Activated naive CD8-positive, alpha-beta T cell treated with anti-CD3 and anti-CD28 coated beads, Interleukin-2, amount 50 U/mL, for 24 hours (primary cell): ENCODE data around the gene BMP2K.
"Not testable (repeated sequence)": the region's sequence is repeated elsewhere in the genome, so short reads cannot be mapped to it uniquely, and the experiment has no call there.

Source experiments
- ATAC-seq: fragments of 150-1000 bp; cut with Tn5 transposase; one replicate; pipeline ENCODE4 v1.10.0; 2021
- DNase-seq: peaks from one replicate; pipeline ENCODE4 v3.0.0; 2021
- H3K27ac Mint-ChIP-seq: one replicate; pipeline ENCODE4 v1.8.0; 2021; ENCODE audit warnings: mild to moderate bottlenecking, mixed read lengths
- H3K27me3 Mint-ChIP-seq: one replicate; pipeline ENCODE4 v1.8.0; 2021; ENCODE audit warnings: mixed read lengths
- H3K36me3 Mint-ChIP-seq: one replicate; pipeline ENCODE4 v1.8.0; 2021; ENCODE audit warnings: low read depth, mixed read lengths
- H3K4me1 Mint-ChIP-seq: one replicate; pipeline ENCODE4 v1.8.0; 2021; ENCODE audit warnings: mixed read lengths
- H3K4me3 Mint-ChIP-seq: one replicate; pipeline ENCODE4 v1.8.0; 2021; ENCODE audit warnings: mild to moderate bottlenecking, moderate library complexity, mixed read lengths
- H3K9me3 Mint-ChIP-seq: one replicate; pipeline ENCODE4 v1.8.0; 2021; ENCODE audit warnings: mixed read lengths

Gene BMP2K

GRCh38 chr4:78840286-78840685, 64.1 kb downstream of the BMP2K start:
- not testable (repeated sequence) for H3K27me3 Mint-ChIP-seq, H3K4me3 Mint-ChIP-seq, H3K27ac Mint-ChIP-seq, H3K9me3 Mint-ChIP-seq, ATAC-seq, DNase-seq, H3K4me1 Mint-ChIP-seq
- peaks cover 18% of the 10 kb centered on the region for H3K36me3 Mint-ChIP-seq

GRCh38 chr4:78845472-78845871, 69.3 kb downstream of the BMP2K start:
- DNase-seq (no peak), ATAC-seq (no peak)
- Mint-ChIP-seq H3K4me1 (peaks cover 8% of the 10 kb centered on the region), H3K9me3 (no peaks in the 10 kb centered on the region), H3K27ac (no peak overlapping the region), H3K4me3 (no peak overlapping the region), H3K27me3 (no peaks in the 10 kb centered on the region), H3K36me3 (peaks cover 11% of the 10 kb centered on the region)

- no peak for ATAC-seq
- peaks cover 12% of the 10 kb centered on the region for H3K36me3 Mint-ChIP-seq
- DNase-seq: no peak
- no peak overlapping the region for H3K27ac Mint-ChIP-seq
- no peaks in the 10 kb centered on the region for H3K27me3 Mint-ChIP-seq
- H3K9me3 Mint-ChIP-seq: no peaks in the 10 kb centered on the region
- H3K4me3 Mint-ChIP-seq: no peak overlapping the region
- H3K4me1 Mint-ChIP-seq: peaks cover 8% of the 10 kb centered on the region
These were observed 70.1 kb downstream of the BMP2K start for GRCh38 chr4:78846258-78846657.

DNA sequence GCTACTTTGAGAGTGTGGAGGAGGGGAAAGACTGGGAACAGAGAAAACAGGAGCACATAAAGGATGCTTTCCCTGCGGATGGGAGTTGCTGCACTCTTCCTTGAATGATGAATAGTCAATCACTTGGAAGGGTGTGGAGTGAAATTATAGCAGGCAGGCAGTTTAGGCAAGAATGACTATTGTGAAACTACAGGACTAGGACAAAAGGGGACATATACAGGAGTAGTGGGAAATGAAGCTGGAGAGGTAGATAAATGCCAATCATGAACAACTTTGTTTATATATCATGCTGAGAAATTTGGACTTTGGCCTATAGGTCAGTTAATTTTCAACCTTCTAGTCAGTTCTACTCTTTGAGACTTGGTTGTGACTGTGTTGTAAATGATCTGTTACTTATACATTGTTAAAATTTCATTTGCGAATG, 86.2 kb downstream of the BMP2K start:
- DNase-seq (no peak), ATAC-seq (no peak)
- H3K4me3 Mint-ChIP-seq: no peak overlapping the region
- peaks cover 7% of the 10 kb centered on the region for H3K4me1 Mint-ChIP-seq
- H3K27me3 Mint-ChIP-seq: no peaks in the 10 kb centered on the region
- no peak overlapping the region for H3K27ac Mint-ChIP-seq
- no peaks in the 10 kb centered on the region for H3K9me3 Mint-ChIP-seq
- peaks cover 6% of the 10 kb centered on the region for H3K36me3 Mint-ChIP-seq

- Mint-ChIP-seq H3K27ac (no peak overlapping the region), H3K9me3 (no peaks in the 10 kb centered on the region)
- peak; percentile 57 for ATAC-seq
These were observed 87.2 kb downstream of the BMP2K start for GRCh38 chr4:78863254-78863869.

DNA sequence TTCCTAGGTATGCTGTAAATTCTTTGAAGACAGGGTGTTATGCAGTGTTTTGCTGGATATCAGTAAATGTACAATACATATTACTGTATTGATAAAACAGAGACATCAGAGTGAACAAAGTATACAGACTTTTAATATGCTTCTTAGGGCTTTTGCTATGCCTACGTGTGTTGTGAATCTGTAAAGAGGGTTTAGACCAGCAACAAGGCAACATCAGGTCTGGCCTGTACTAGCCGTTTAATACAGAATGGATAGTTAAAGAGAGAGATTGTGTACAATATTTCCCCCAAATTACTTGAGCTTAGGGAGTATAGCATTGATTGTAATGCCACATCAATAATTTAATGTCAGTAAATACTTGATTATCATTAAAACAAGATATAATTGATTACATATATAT, 87.8 kb downstream of the BMP2K start:
- Mint-ChIP-seq H3K27me3 (no peaks in the 10 kb centered on the region), H3K9me3 (no peaks in the 10 kb centered on the region), H3K27ac (no peak overlapping the region), H3K4me1 (peaks cover 7% of the 10 kb centered on the region), H3K4me3 (no peak overlapping the region), H3K36me3 (peaks cover 6% of the 10 kb centered on the region)
- DNase-seq (no peak), ATAC-seq (no peak)

More at GRCh38 chr4:78863254-78863869, 87.2 kb downstream of the BMP2K start:
- Mint-ChIP-seq H3K4me3 (no peak overlapping the region), H3K4me1 (peaks cover 7% of the 10 kb centered on the region), H3K27me3 (no peaks in the 10 kb centered on the region), H3K36me3 (peaks cover 6% of the 10 kb centered on the region)
- no peak for DNase-seq

GRCh38 chr4:78864405-78865024, 88.4 kb downstream of the BMP2K start:
- DNase-seq (no peak), ATAC-seq (peak; percentile 36)
- Mint-ChIP-seq H3K4me1 (peaks cover 7% of the 10 kb centered on the region), H3K4me3 (no peak overlapping the region), H3K36me3 (peaks cover 6% of the 10 kb centered on the region), H3K9me3 (no peaks in the 10 kb centered on the region), H3K27me3 (no peaks in the 10 kb centered on the region), H3K27ac (no peak overlapping the region)

GRCh38 chr4:78865451-78865850, 89.3 kb downstream of the BMP2K start:
- ATAC-seq: no peak
- H3K36me3 Mint-ChIP-seq: peaks cover 6% of the 10 kb centered on the region
- peaks cover 7% of the 10 kb centered on the region for H3K4me1 Mint-ChIP-seq
- H3K9me3 Mint-ChIP-seq: no peaks in the 10 kb centered on the region
- H3K27ac Mint-ChIP-seq: no peak overlapping the region
- no peak overlapping the region for H3K4me3 Mint-ChIP-seq
- no peak for DNase-seq
- no peaks in the 10 kb centered on the region for H3K27me3 Mint-ChIP-seq

DNA sequence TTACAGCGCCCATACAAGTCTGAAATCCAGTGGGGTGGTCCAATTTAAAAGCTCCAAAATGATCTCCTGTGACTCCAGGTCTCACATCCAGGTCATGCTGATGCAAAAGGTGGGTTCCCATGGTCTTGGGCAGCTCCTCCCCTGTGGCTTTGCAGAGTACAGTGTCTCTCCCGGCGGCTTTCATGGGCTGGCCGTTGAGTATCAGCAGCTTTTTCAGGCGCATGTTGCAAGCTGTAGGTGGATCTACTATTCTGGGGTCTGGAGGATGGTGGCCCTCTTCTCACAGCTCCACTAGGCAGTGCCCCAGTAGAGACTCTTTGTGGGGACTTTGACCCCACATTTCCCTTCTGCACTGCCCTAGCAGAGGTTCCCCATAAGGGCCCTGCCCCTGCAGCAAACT, 92.6 kb downstream of the BMP2K start:
- ATAC-seq, H3K4me3 Mint-ChIP-seq, H3K9me3 Mint-ChIP-seq, H3K27me3 Mint-ChIP-seq, H3K4me1 Mint-ChIP-seq, DNase-seq, H3K27ac Mint-ChIP-seq: not testable (repeated sequence)
- H3K36me3 Mint-ChIP-seq: peaks cover 20% of the 10 kb centered on the region

GRCh38 chr4:78870056-78870455, 93.9 kb downstream of the BMP2K start:
- ATAC-seq (no peak), DNase-seq (no peak)
- no peaks in the 10 kb centered on the region for H3K9me3 Mint-ChIP-seq
- no peak overlapping the region for H3K4me3 Mint-ChIP-seq
- no peaks in the 10 kb centered on the region for H3K4me1 Mint-ChIP-seq
- H3K27ac Mint-ChIP-seq: no peak overlapping the region
- no peaks in the 10 kb centered on the region for H3K27me3 Mint-ChIP-seq
- peaks cover 21% of the 10 kb centered on the region for H3K36me3 Mint-ChIP-seq

DNA sequence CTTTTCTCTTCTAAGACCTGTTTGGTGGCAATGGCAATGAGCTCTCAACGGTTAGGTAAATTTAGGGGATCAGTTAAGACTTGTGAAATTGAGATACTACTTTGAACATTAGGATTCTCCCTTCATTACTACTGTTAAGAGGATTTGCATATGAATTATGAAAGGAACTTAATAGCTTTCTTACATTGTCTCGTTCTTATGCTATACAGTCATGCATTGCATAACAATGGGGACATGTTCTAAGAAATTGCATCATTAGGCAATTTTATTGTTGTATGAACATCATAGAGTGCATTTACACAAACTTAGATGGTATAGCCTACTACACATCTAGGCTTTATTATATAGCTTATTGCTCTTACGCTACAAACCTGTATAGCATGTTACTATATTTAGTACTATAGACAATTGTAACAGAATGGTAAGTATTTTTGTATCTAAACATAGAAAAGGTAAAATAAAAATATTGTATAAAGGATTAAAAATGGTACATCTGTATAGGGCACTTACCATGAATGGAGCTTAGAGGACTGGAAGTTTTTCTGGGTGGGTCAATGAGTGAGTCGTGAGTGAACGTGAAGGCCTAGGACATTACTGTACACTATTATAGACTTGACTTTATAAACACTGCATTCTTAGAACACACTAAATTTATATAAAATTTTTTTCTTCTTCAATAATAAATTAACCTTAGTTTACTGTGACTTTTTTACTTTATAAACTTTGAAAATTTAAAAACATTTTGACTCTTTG, 100.6 kb downstream of the BMP2K start:
- H3K4me3 Mint-ChIP-seq: no peak overlapping the region
- no peak overlapping the region for H3K27ac Mint-ChIP-seq
- peaks cover 2% of the 10 kb centered on the region for H3K4me1 Mint-ChIP-seq
- DNase-seq: no peak
- no peak for ATAC-seq
- no peaks in the 10 kb centered on the region for H3K27me3 Mint-ChIP-seq
- no peaks in the 10 kb centered on the region for H3K9me3 Mint-ChIP-seq
- H3K36me3 Mint-ChIP-seq: peaks cover 21% of the 10 kb centered on the region

DNA sequence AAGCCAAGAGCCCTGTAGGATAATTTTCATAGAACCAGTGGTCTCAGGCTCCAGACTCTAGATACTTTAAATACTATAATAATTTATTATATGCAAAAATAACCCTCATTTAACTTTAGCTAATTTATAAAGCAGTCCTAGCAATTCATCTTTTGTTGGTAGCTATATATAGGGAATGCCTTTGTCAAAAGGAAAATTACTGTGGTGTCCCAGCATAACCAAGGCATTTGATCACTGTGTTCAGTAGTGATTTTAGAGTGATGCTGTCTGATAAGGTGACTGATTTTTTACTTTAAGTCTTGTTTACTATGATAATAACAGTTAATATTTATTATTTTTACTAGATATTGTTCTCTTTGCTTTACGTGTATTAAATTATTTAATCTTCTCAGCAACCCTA, 101.9 kb downstream of the BMP2K start:
- Mint-ChIP-seq H3K4me1 (peaks cover 2% of the 10 kb centered on the region), H3K9me3 (no peaks in the 10 kb centered on the region), H3K4me3 (no peak overlapping the region), H3K27me3 (no peaks in the 10 kb centered on the region), H3K27ac (no peak overlapping the region), H3K36me3 (peaks cover 12% of the 10 kb centered on the region)
- no peak for DNase-seq
- no peak for ATAC-seq

DNA sequence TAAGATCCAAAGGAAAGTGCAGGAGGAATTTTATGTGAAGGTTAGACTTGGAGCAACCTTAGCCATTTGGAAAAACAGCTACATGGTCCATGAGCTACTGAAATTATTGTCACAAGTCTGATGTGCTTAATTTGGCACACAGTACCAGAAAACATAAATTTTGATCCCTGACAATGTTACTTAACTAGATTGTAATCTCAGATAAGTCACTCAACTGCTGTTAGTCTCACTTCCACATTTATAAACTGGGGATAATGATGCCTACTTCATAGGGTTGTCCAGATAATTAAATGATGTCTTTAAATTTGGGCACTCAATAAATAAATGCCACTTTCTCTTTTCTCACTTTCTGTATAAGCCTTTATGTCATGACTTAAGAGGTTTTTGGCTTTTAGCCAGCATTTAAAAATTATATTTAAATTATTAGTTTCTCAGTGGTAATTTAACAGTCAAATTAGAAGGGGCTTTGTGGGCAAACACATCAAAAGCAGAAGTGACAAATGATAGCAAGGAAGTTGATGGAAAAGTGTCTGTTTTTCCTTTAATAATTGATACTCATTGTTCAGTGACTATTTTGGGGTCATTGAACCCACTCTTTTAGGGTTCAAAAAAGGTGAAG, 104.8 kb downstream of the BMP2K start:
- Mint-ChIP-seq H3K27ac (no peak overlapping the region), H3K36me3 (peaks cover 3% of the 10 kb centered on the region), H3K9me3 (no peaks in the 10 kb centered on the region), H3K4me1 (peaks cover 2% of the 10 kb centered on the region), H3K27me3 (no peaks in the 10 kb centered on the region), H3K4me3 (no peak overlapping the region)
- no peak for DNase-seq
- ATAC-seq: no peak

GRCh38 chr4:78885598-78885997, 109.4 kb downstream of the BMP2K start:
- Mint-ChIP-seq H3K9me3 (no peaks in the 10 kb centered on the region), H3K36me3 (peaks cover 14% of the 10 kb centered on the region), H3K27me3 (no peaks in the 10 kb centered on the region), H3K4me3 (no peak overlapping the region), H3K4me1 (peaks cover 3% of the 10 kb centered on the region), H3K27ac (no peak overlapping the region)
- ATAC-seq: no peak
- no peak for DNase-seq

DNA sequence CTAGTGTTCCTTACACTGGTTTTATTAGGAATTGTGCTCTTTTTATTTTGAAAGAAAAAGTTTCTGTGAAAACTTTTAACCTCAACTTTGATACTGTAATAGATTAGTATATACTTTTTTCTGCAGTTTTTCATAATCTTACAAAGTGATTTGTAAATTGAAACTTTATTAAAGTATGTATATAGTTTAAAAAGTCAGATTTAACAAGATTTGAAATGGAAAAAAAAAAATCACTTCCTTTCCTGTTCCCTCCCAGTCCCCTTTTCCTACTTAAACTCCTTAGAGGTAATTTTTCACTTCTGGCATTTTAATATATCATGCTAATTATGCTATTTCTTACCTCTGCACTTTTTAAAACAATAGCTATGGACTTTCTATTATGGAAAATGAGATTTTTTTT, 113.8 kb downstream of the BMP2K start:
- Mint-ChIP-seq H3K9me3 (no peaks in the 10 kb centered on the region), H3K27me3 (no peaks in the 10 kb centered on the region), H3K4me3 (no peak overlapping the region), H3K36me3 (peaks cover 26% of the 10 kb centered on the region), H3K27ac (no peak overlapping the region), H3K4me1 (peaks cover 2% of the 10 kb centered on the region)
- no peak for DNase-seq
- no peak for ATAC-seq
